Heart right ventricle (tissue), 16 donors: ENCODE results near the gene TENM4. TPM values are rescaled to one million over a fixed set of nuclear protein-coding genes. Genes with fewer than 3 reads are reported as not detected.

Source experiments
- ATAC-seq, 8 donors: fragments of 200-7000 bp; cut with Tn5 transposase; one replicate each; pipeline ENCODE4 v1.9.1; 2020; ENCODE audit warnings: mild to moderate bottlenecking in 8 of 8, moderate library complexity in 8 of 8, moderate number of reproducible peaks in 1 of 8
- DNase-seq, 2 donors: peaks; one replicate each; pipeline ENCODE4 v3.0.0-alpha.2; 2020
- H3K27ac ChIP-seq, 10 donors: fragments of 200-600 bp; sonication (generic) in 2 of 10; one replicate each; pipeline versions ENCODE4 v1.5.0 to v1.8.0; 2020 to 2022; ENCODE audit warnings: mild to moderate bottlenecking in 3 of 10
- H3K27me3 ChIP-seq, 7 donors: fragments of 200-600 bp; one replicate each; pipeline ENCODE4 v1.8.0; 2021 to 2022; ENCODE audit warnings: mild to moderate bottlenecking in 2 of 7
- H3K36me3 ChIP-seq, 9 donors: fragments of 200-600 bp; sonication (generic) in 1 of 9; one replicate each; pipeline versions ENCODE4 v1.5.0 to v1.8.0; 2020 to 2022; ENCODE audit warnings: mild to moderate bottlenecking in 2 of 9
- H3K4me1 ChIP-seq, 9 donors: fragments of 200-600 bp; sonication (generic) in 1 of 9; one replicate each; pipeline versions ENCODE4 v1.5.0 to v1.8.0; 2020 to 2022; ENCODE audit warnings: mild to moderate bottlenecking in 4 of 9
- H3K4me3 ChIP-seq, 10 donors: fragments of 200-600 bp; sonication (generic) in 2 of 10; one replicate each; pipeline versions ENCODE4 v1.5.0 to v1.8.0; 2020 to 2022; ENCODE audit warnings: mild to moderate bottlenecking in 7 of 10, moderate library complexity in 2 of 10
- H3K9me3 ChIP-seq, 11 donors: fragments of 200-600 bp in 10 of 11; sonication (generic) in 2 of 11; one replicate each; pipeline versions ENCODE4 v1.5.0 to v1.8.0; 2013 to 2022; ENCODE audit warnings: mild to moderate bottlenecking in 2 of 11, control low read depth in 1 of 11, moderate library complexity in 1 of 11
- WGBS, 2 donors: extraction: QIAGEN DNeasy Blood & Tissue Kit; methylation state at CpG; one replicate each; pipeline ENCODE4 v1.1.7; 2013; ENCODE audit warnings: inconsistent platforms in 1 of 2; 5-methylcytosine and 5-hydroxymethylcytosine counted together
- intact Hi-C, 10 donors: fragments of 100-400 bp; cut with DNase I; formaldehyde crosslinking; loops; one replicate each; pipeline versions ENCODE4 v1.11.1 to v1.14.2; 2022
- polyA plus RNA-seq, 2 donors: library from polyadenylated mRNA; stranded (reverse); fragments of 200-250 nt; gene quantifications; one replicate each; pipeline ENCODE4 v1.2.3, GENCODE V29; 2013
- total RNA-seq, 10 donors: library from RNA; stranded (reverse); fragmentation: NEBNext Ultra II Directional in 3 of 10; extraction: Animal tissue kit (Norgen Biotek cat#: 25700) in 3 of 10; gene quantifications; one replicate each; pipeline versions ENCODE4 v1.2.1 to v1.2.4, GENCODE V29; 2021 to 2023
- TF ChIP-seq, protein P1 (sequence below), 9 donors: fragments of 200-600 bp; sonication (generic) in 2 of 9; IDR thresholded peaks; one replicate each; pipeline versions ENCODE4 v1.5.0 to v1.8.0; 2021 to 2022; ENCODE audit warnings: antibody characterized with exemption in 9 of 9, mild to moderate bottlenecking in 5 of 9, moderate library complexity in 1 of 9
- donor health status: Arrhythmogenic right ventricular cardiomyopathy.
- donor health status: ischemic (EF 13 %, LVEDD 7.1; RV severe dilation, severe dysfunction).
- donor health status: healthy with polysubstance abuse.
- donor health status: DM: no; HTN: yes; CAD: no.
- donor health status: DM: no; HTN: no; CAD: no.
- donor health status: ischemic (EF 25% LVEDD 6.9; RV normal size, moderate dysfunction).
- donor health status: ischemic (EF 25% LVEDD 5.7; RV mildly dilated, moderate dysfunction).
- donor health status: healthy.
- donor health status: DM: yes; HTN: yes; CAD: no.
- donor health status: Ischemic cardiomyopathy.
- donor health status: ischemic (EF 35%, LVEDD 5.7; RV mildly dilated, moderate dysfunction).
- donor health status: nonischemic (EF 11% LVEDD 7.7; RV severe dilation, severe dysfunction).
- donor health status: DM: yes; HTN: yes; CAD: no.
- donor health status: PGD.
- donor health status: ischemic (EF 29% LVEDD 5.4; RV normal size, mild dysfunction).
- donor health status: nonischemic (EF 23%, LVEDD 6.1; RV moderate dilation, normal function).

TENM4 gene
- total and polyA plus RNA-seq, 12 donors: 0.10 to 3.6 (median 0.91) TPM

DNA sequence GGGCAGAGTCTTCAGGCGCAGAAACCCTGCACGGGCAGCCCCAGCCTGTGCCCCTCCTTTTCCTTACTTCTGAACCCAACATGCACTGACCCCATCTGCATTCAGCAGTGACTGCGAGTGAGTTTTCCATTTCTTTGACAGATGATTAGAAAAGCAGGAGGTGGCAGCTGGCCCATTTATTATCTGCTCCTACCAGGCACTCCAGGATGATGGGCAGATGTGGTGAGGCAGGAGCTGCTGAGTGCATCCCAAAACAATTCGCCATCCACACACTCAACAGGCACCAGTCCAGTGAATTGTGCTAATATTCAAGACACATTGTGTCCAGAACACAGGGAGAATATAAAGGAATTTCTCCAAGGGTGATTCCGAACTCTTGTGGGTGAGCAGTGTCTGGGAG lies 208.5 kb downstream of the TENM4 start:
- H3K4me1 ChIP-seq: peaks cover 0 to 25% (median 11%) of the 10 kb centered on the region in 9 donors
- no peaks in the 10 kb centered on the region for H3K27me3 ChIP-seq
- TF ChIP-seq, protein P1, sequence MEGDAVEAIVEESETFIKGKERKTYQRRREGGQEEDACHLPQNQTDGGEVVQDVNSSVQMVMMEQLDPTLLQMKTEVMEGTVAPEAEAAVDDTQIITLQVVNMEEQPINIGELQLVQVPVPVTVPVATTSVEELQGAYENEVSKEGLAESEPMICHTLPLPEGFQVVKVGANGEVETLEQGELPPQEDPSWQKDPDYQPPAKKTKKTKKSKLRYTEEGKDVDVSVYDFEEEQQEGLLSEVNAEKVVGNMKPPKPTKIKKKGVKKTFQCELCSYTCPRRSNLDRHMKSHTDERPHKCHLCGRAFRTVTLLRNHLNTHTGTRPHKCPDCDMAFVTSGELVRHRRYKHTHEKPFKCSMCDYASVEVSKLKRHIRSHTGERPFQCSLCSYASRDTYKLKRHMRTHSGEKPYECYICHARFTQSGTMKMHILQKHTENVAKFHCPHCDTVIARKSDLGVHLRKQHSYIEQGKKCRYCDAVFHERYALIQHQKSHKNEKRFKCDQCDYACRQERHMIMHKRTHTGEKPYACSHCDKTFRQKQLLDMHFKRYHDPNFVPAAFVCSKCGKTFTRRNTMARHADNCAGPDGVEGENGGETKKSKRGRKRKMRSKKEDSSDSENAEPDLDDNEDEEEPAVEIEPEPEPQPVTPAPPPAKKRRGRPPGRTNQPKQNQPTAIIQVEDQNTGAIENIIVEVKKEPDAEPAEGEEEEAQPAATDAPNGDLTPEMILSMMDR (IDR thresholded peaks at IDR 0.05): no peak
- no peaks in the 10 kb centered on the region for H3K9me3 ChIP-seq
- intact Hi-C loops: loop anchor here in 1 of 10 donors (10.0 kb wide), 1 partner anchor 222 kb away; no protein-coding TSS in a partner anchor
- no peaks in the 10 kb centered on the region for H3K36me3 ChIP-seq
- 61% methylated on average over 5 of the region's 5 CpGs for WGBS, 2 donors
- DNase-seq (no peak), ATAC-seq (no peak)
- no peak overlapping the region for H3K27ac ChIP-seq
- H3K4me3 ChIP-seq: no peak overlapping the region

GRCh38 chr11:79229047-79229446 lies 211.8 kb downstream of the TENM4 start:
- no peak overlapping the region for H3K4me3 ChIP-seq
- WGBS, 2 donors: 100% methylated on average over 1 of the region's 1 CpG
- TF ChIP-seq, protein P1 (IDR thresholded peaks at IDR 0.05): no peak
- intact Hi-C loops: no loop called here
- peaks cover 0 to 5% (median 0%) of the 10 kb centered on the region in 9 donors for H3K4me1 ChIP-seq
- H3K9me3 ChIP-seq: no peaks in the 10 kb centered on the region
- no peak overlapping the region for H3K27ac ChIP-seq
- no peak for DNase-seq
- ATAC-seq: no peak
- H3K27me3 ChIP-seq: no peaks in the 10 kb centered on the region
- H3K36me3 ChIP-seq: no peaks in the 10 kb centered on the region

- intact Hi-C loops: no loop called here
- Histone ChIP-seq H3K4me3 (no peak overlapping the region), H3K9me3 (no peaks in the 10 kb centered on the region), H3K27ac (no peak overlapping the region), H3K36me3 (no peaks in the 10 kb centered on the region), H3K27me3 (no peaks in the 10 kb centered on the region), H3K4me1 (peaks cover 0 to 5% (median 0%) of the 10 kb centered on the region in 9 donors)
- ATAC-seq: no peak
- TF ChIP-seq, protein P1 (IDR thresholded peaks at IDR 0.05): no peak
- 76 to 80% methylated on average over 13 of the region's 13 CpGs for WGBS, 2 donors
- DNase-seq: no peak
Measured at GRCh38 chr11:79227767-79228755, 212.8 kb downstream of the TENM4 start.

GRCh38 chr11:79227308-79227707 lies 213.5 kb downstream of the TENM4 start:
- H3K4me3 ChIP-seq: no peak overlapping the region
- DNase-seq: no peak
- 68 to 75% methylated on average over 5 of the region's 5 CpGs for WGBS, 2 donors
- H3K36me3 ChIP-seq: no peaks in the 10 kb centered on the region
- H3K4me1 ChIP-seq: peaks cover 0 to 4% (median 0%) of the 10 kb centered on the region in 9 donors
- no peak overlapping the region for H3K27ac ChIP-seq
- intact Hi-C loops: no loop called here
- no peaks in the 10 kb centered on the region for H3K27me3 ChIP-seq
- H3K9me3 ChIP-seq: peaks cover 0 to 6% (median 0%) of the 10 kb centered on the region in 11 donors
- ATAC-seq: no peak
- TF ChIP-seq, protein P1 (IDR thresholded peaks at IDR 0.05): no peak
